ENCODE results near the gene ITPRID2.

Gene ITPRID2

DNA sequence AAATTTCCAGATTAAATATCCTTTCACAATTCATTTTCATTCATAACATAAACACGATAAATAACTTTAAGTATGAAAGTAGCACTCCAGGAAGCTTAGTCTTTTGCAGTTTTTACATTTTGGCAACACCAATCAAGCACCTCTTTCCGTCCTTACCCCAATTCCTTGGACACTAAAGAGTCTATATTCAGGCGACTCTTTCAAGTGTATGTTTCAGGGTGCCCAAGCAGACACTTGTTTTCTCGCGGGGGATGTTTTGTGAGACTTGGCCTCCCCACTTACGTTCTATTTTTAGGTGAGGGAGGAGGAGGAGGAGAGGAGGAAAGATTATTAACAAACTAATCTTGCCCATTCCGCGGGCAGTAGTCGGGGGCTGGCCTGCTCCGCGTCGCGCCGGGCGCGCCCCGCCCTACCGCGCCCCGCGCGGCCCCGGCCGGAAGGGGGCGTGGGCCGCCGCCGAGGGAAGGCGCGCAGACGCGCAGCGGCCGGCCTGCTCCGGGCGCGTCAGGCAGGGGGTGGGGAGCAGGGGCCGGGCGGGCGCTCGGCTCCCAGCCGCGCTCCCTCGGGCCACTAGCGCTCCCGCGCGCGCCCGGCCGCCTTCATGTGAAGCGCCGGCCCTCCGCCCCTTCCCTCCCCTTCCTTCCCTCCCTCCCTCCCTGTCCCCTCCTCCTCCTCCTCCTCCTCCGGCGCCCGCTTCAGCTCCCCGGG lies at the start of gene ITPRID2:
Gene ITPRID2, plus strand, starts transcription at position 473 of the 708 bp plus-strand sequence. CDS start 337 bp downstream, outside the sequence.
- DNase-seq (ENCODE audit: low spot score) = no peak

DNA sequence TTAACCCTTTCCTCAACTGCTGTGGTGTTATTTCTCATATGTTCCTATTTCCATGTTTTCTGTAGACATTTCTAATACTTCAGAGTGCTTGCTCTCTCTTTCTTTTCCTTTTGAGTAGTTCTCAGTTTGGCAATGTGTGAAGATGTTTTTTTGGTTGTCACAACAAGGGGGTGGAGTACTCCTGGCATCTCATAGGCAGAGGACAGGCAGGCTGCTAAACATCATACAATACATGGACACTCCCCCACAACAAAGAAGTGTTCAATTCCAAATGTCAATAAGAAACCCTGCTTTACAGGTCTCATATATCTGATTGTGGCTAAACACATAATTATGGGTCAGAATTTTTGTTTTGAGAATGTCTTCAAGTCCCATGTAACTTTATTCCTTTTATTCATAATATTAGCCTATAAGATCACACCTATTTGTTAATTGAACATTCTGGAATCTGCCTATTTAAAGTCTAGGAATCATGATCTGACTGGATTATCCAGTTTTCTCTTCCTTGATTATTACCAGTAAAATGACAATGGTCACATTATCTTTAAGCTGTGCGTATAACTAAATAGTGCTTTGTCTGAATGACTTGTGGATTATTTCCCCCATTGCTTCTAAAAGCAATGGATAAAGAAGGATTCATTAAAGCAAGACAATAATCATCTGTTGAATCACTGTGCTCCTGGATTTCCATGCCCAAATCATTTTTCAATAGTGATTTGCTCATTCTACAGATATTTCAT lies 46.8 kb upstream of the ITPRID2 start:
- no peak for DNase-seq (ENCODE audit: low spot score)

DNA sequence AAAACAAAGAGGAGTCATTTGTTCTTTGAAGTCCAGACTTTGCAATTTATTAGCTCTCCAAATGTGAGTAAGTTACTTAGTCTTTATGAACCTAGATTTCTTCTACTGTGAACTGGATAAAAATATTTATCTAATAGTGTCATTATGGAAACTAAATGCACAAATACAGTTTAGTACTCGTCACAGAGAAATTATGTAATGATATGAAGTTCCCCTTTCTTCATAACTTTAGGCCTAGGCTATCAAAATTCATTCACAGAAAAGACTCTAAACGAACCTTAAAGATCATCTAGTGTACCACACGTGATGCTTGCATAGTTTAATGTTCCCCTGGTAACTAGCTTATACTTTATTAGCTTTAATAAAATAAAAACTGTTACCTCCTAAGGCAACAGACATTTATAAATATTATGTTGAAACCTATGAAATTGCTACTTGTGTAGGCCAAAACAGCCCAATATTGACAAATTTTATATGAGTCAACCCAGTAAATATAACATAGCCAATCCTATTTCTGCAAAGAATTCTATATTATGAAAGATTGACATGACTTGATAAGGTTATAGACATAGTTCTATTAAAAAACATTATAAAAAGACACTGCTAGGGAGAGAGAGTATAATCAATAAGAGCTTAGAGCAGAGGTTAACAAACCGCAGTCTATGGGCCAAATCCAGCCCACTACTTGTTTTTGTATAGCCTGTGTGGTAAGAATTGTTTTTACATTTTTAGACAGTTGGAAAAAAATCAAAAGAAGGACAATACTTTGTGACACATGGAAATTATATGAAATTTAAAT lies 44.9 kb upstream of the ITPRID2 start:
- no peak for DNase-seq (ENCODE audit: low spot score)

DNA sequence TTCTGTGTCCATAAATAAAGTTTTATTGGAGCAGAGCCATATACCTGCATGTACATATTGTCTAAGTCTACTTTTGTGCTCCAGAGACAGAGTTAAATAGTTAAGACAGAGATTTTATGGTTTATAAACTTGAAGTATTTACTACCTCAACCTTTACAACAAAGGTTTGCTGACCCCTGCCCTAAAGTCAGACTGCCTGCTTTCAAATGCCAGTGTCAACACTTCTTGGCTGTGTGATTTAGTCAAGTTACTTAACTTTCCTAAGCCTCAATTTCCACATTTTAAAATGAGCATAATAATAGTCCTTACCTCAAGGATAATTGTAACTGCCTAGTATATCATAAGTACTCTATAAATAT lies 44.4 kb upstream of the ITPRID2 start:
- no peak for DNase-seq (ENCODE audit: low spot score)

- DNase-seq (ENCODE audit: low spot score) = no peak
These were observed 43.8 kb upstream of the ITPRID2 start for GRCh38 chr2:181847702-181848101.

DNA sequence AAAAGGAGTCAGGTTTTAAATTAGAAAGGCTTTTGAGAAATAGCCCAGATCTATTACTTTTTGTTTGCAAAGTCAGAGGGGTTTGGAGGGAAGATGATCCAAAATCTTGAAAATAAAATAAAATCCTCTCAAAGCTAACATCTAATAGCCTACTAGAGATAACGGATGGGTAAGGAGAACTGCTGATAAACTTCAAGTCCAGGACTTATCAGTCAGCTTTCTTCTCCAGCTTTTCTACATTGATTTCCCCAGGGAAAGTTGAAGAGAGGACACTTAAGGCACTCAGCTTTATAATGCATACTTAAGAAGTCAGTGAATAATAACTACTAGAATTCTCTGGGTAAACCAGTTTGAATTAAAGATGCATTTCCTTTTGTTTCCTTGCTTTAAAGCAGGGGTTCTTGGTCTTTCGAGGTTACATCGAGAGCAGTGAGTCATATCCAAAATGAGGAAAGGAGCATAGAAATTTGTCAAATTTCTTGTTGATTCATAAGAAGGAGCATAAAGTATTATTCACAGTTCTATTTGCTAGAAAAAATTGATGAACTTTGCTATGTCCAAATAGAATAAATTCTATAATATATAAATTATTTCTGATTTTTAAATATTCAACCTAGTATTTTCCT lies 43.2 kb upstream of the ITPRID2 start:
- DNase-seq (ENCODE audit: low spot score) = no peak

DNA sequence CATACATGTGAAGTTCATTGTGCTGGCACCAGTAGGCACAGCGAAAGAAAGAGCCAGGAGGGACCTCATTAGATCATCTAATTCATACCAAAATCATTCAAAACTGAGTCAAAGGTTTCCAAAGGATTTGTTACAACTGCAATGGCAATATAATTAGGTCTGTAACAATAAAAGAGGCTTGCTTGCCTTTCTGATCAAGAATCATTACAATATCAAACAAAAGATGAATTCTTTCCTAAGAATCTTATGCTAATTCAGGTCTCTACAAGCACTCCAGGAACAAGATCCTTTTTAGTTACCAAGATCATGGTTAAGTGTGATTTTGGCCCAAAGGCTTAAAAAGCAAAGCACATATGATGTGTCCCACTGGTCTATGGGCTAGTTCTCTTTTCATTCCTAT lies 41.9 kb upstream of the ITPRID2 start:
- DNase-seq (ENCODE audit: low spot score) = no peak

DNA sequence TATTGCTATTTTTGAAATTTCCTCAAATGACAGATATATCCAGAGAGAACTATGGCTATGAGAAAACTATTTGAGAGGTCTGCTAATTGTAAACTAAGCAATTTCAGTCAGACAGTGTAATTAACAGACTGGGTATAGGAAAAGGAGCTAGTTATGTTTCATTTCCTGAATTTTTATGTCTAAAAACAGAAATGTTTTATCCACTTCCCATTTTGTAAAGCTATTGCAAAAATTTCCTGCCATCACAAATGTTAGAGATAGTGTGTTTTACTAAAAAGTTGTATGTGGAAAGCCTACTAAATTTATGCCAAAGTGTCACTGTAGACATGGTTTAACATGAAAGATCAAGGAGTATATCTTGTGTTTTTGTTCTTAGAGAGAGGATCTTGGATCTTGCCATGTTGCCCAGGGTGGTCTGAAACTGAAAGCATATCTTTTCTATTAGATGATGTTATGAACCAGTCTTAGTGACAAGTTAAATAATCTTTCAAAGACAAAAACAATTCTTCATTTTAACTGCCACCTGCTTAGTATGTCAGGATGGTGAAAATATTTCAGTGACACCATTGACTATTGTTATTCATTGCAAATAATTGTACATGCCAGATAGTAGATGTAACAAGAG lies 40.5 kb upstream of the ITPRID2 start:
- no peak for DNase-seq (ENCODE audit: low spot score)

DNA sequence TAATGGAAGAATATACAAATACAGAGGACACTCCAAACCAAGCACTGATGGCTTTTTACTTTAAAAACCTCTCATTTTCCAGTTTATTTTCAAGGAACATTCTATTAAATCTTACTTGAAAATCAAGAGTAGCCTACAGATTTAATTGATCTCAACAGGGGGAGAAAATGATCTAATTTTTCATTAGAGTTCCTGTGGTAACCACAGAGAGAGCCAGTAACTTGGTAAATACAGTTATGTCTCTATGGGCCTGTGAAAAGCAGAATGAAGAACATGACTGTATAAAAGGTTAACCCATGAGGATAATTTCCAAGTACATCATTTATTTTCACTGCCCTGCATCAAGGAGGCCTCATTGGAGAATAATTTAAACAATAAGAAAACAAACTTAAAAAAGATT lies 39.8 kb upstream of the ITPRID2 start:
- DNase-seq (ENCODE audit: low spot score) = no peak

- DNase-seq (ENCODE audit: low spot score) = no peak
These were observed 37.8 kb upstream of the ITPRID2 start for GRCh38 chr2:181853696-181854095.

DNA sequence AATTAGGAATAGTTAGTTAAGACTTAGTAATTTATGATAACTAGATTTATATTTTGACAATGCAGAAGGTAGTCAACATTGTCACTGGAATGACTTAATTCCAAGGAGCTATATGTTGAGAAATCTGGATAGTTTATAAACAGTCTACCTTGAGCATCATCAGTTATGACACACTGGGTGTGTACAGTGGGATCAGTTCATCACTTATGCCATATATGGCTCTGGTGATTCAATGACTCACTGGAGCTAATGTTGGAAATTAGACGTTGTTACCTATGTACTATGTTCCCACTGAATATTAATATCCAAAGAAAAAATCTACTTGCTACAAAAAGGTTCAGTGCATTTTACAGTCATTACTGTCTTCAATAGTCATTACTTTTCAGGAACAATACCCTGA lies 34.0 kb upstream of the ITPRID2 start:
- no peak for DNase-seq (ENCODE audit: low spot score)

DNA sequence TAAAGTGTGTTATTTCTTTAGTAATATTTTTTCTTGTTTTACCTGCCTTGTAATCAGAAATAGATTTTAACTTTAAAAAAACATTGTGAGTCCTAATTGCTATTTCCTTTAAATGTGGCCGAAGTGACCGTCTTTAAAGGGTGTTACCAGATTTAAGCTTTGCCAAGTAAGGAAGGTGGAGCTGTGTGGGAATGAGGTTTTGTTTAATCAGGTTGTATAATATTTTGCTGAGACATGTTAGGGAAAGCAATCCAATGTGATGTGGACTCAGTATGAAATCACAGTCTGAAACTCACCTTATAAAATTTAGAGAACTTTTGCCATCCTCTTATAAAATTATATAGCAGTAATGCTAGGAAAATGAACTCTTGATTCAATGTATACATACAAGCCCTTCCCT lies 32.9 kb upstream of the ITPRID2 start:
- no peak for DNase-seq (ENCODE audit: low spot score)

DNA sequence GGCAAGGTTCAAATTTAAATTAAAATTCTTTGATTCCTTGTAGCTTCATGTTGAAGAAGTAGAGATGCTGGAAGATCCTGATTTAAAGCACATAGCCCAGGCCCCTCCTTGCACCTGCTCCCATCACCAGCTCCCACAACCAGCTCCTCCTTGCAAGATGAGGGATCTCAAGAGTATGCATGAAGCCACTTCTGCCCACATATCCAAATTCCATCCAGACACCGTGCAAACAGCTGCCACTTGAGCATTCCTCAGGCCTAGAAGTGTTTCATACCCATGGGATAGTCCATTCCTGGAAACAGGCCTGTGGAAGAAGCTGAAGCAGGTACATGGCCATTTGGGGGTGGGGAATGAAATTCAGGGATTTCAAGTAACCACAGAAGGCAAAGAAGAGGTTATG lies 32.4 kb upstream of the ITPRID2 start:
- no peak for DNase-seq (ENCODE audit: low spot score)

- DNase-seq (ENCODE audit: low spot score) = no peak
These were observed 31.7 kb upstream of the ITPRID2 start for GRCh38 chr2:181859803-181860202.

- no peak for DNase-seq (ENCODE audit: low spot score)
These were observed 30.2 kb upstream of the ITPRID2 start for GRCh38 chr2:181861379-181861778.

DNA sequence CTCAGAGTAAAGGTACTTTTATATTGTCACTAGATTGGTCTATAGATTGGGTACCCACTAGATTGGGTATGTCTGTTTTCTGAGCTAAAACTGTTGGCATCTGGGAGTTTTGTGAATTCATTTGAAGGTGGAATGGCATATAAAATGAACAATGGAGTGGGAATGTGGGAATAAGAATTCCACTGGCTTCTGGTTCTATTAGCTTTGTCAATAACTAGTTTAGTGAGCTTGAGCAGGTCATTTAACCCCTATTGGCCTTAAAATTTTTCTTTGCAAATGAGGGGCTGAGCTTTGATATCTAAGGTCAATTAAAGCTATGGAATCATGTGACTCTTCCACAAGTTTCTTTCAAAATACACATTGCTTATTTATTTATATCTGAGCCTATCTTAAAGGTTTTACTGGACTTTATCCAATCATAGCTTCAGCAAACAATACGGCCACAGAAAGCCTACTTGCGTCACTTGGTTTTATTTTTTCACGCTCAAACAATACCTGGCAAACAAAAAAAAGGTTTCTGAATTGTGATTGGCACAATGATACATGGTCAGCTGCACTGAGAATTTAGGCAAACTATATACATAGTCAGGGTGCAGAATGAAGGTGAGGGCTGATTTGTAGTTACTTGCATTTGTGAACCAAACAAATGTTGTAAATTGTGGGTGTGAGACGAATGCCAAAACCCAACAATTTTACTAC lies 28.8 kb upstream of the ITPRID2 start:
- DNase-seq (ENCODE audit: low spot score) = no peak

- no peak for DNase-seq (ENCODE audit: low spot score)
These were observed 19.4 kb upstream of the ITPRID2 start for GRCh38 chr2:181872178-181872577.

- DNase-seq (ENCODE audit: low spot score) = no peak
These were observed 14.9 kb upstream of the ITPRID2 start for GRCh38 chr2:181876614-181877063.

GRCh38 chr2:181877181-181877664 lies 14.3 kb upstream of the ITPRID2 start:
- no peak for DNase-seq (ENCODE audit: low spot score)

GRCh38 chr2:181878448-181878847 lies 13.1 kb upstream of the ITPRID2 start:
- no peak for DNase-seq (ENCODE audit: low spot score)

- no peak for DNase-seq (ENCODE audit: low spot score)
These were observed 12.2 kb upstream of the ITPRID2 start for GRCh38 chr2:181879295-181879694.
